HCT116 (cell line): ENCODE measurements around the gene VMP1. TPM values are rescaled to one million over a fixed set of nuclear protein-coding genes. Genes with fewer than 3 reads are reported as not detected.

Experiments used
- ATAC-seq: fragments of 200-7000 bp; cut with Tn5 transposase; 2 replicates; pipeline ENCODE4 v1.9.1; 2020; ENCODE audit warnings: mild to moderate bottlenecking, moderate library complexity
- BruUV-seq: library from RNA; stranded (reverse); fragments of 400-500 nt; replicated peaks from 2 replicates; lab custom pipeline; 2021; lab: Mats Ljungman, UMichigan
- CTCF ChIA-PET: fragments of 300-600 bp; sonication (Branson Sonifier 250); formaldehyde crosslinking; loops from one replicate; lab custom pipeline; 2021; ENCODE audit warnings: antibody characterized with exemption; lab: Charles Lee
- POLR2A ChIA-PET: fragments of 300-600, 350-600 bp; sonication (Branson Sonifier 250); formaldehyde crosslinking; loops from one replicate; lab custom pipeline; 2021; ENCODE audit warnings: antibody characterized with exemption; lab: Charles Lee
- RAD21 ChIA-PET, 2 experiments: fragments of 300-600 bp; sonication (Branson Sonifier 250); formaldehyde crosslinking; loops; one replicate each; lab custom pipeline; 2023; ENCODE audit warnings: low total read pairs in 2 of 2; ENCODE audit not compliant: uncharacterized antibody in 2 of 2, unreplicated experiment in 2 of 2, low non-redundant PET in 1 of 2; lab: Charles Lee
- DNase-seq: peaks from one replicate; pipeline ENCODE4 v3.0.0-alpha.2; 2010; ENCODE audit warnings: low read depth, low spot score
- H2AFZ ChIP-seq: fragments of 200-600 bp; shearing (Covaris generic), sonication (generic); 2 replicates; pipeline ENCODE4 v1.6.1; 2017; ENCODE audit warnings: low read depth, mixed run types, mixed read lengths, antibody characterized with exemption, low read length; ENCODE audit not compliant: poor library complexity, severe bottlenecking
- H3K27ac ChIP-seq: 2 replicates; pipeline ENCODE4 v1.5.1; 2012; ENCODE audit warnings: low read depth, low read length
- H3K27me3 ChIP-seq: fragments of 200-600 bp; sonication (generic); 2 replicates; pipeline ENCODE4 v1.6.1; 2016; ENCODE audit warnings: mixed run types, low read length, mixed read lengths; ENCODE audit not compliant: insufficient read depth
- H3K36me3 ChIP-seq, 2 experiments: fragments of 200-500 bp in 1 of 2; fragments of 200-600 bp in 1 of 2; sonication (Bioruptor generic) in 1 of 2; sonication (generic) in 1 of 2; 2 replicates each; pipeline versions ENCODE4 v1.5.1 to v1.6.1; 2014 to 2016; ENCODE audit warnings: low read length in 2 of 2, inconsistent platforms in 1 of 2, mixed read lengths in 1 of 2, mixed run types in 1 of 2; ENCODE audit not compliant: insufficient read depth in 2 of 2, control insufficient read depth in 1 of 2
- H3K4me1 ChIP-seq, 2 experiments: fragments of 200-600 bp in 1 of 2; sonication (generic) in 1 of 2; 2 replicates each; pipeline versions ENCODE4 v1.5.1 to v1.6.1; 2012 to 2017; ENCODE audit warnings: low read length in 2 of 2, inconsistent platforms in 1 of 2, mild to moderate bottlenecking in 1 of 2, mixed read lengths in 1 of 2, mixed run types in 1 of 2, moderate library complexity in 1 of 2; ENCODE audit not compliant: insufficient read depth in 2 of 2, control insufficient read depth in 1 of 2
- H3K4me2 ChIP-seq: fragments of 200-600 bp; sonication (generic); 2 replicates; pipeline ENCODE4 v1.6.1; 2017; ENCODE audit warnings: mixed run types, low read length, mixed read lengths
- H3K4me3 ChIP-seq, 2 experiments: fragments of 200-600 bp in 1 of 2; sonication (generic) in 1 of 2; replicated peaks in 1 of 2; 2 replicates each; pipeline ENCODE4 v1.5.1; 2011 to 2016; ENCODE audit warnings: low read length in 2 of 2, control low read depth in 1 of 2, low read depth in 1 of 2, mild to moderate bottlenecking in 1 of 2, mixed read lengths in 1 of 2, mixed run types in 1 of 2
- H3K79me2 ChIP-seq: fragments of 200-600 bp; sonication (generic); 2 replicates; pipeline ENCODE4 v1.6.1; 2017; ENCODE audit warnings: mild to moderate bottlenecking, mixed run types, low read length, moderate library complexity, mixed read lengths; ENCODE audit not compliant: insufficient read depth
- H3K9ac ChIP-seq: fragments of 200-600 bp; sonication (generic); 2 replicates; pipeline ENCODE4 v1.6.1; 2016; ENCODE audit warnings: low read length, mixed read lengths
- H3K9me2 ChIP-seq: fragments of 200-600 bp; sonication (generic), shearing (Covaris generic); 2 replicates; pipeline ENCODE4 v1.6.1; 2017; ENCODE audit warnings: mixed run types, mild to moderate bottlenecking, moderate library complexity; ENCODE audit not compliant: insufficient read depth
- H3K9me3 ChIP-seq, 2 experiments: fragments of 200-500 bp in 1 of 2; fragments of 200-600 bp in 1 of 2; sonication (Bioruptor generic) in 1 of 2; sonication (generic) in 1 of 2; 2 replicates each; pipeline ENCODE4 v1.6.1; 2014 to 2017; ENCODE audit warnings: low read length in 2 of 2, mixed read lengths in 2 of 2, inconsistent platforms in 1 of 2, low read depth in 1 of 2, mild to moderate bottlenecking in 1 of 2, mixed run types in 1 of 2, moderate library complexity in 1 of 2; ENCODE audit not compliant: control insufficient read depth in 1 of 2, insufficient read depth in 1 of 2
- H4K20me1 ChIP-seq: fragments of 200-600 bp; sonication (generic), shearing (Covaris generic); 2 replicates; pipeline ENCODE4 v1.6.1; 2017; ENCODE audit warnings: mixed run types, mild to moderate bottlenecking, moderate library complexity; ENCODE audit not compliant: insufficient read depth
- EZH2 ChIP-seq: fragments of 200-600 bp; sonication (generic); IDR thresholded peaks from 2 replicates; pipeline ENCODE4 v1.6.1; 2017; ENCODE audit warnings: antibody characterized with exemption, mixed run types
- SP1 ChIP-seq: IDR thresholded peaks from 2 replicates; pipeline ENCODE4 v1.6.1; 2012; ENCODE audit warnings: low read depth
- YY1 ChIP-seq: IDR thresholded peaks from 2 replicates; pipeline ENCODE4 v1.6.1; 2011; ENCODE audit warnings: low read length, low read depth, moderate library complexity, mild to moderate bottlenecking; ENCODE audit not compliant: insufficient replicate concordance; ENCODE audit errors: extremely low read depth
- ZFX ChIP-seq: fragments of 450-650 bp; IDR thresholded peaks from 2 replicates; pipeline ENCODE4 v1.6.1; 2017
- ZNF274 ChIP-seq: fragments of 200-500 bp; sonication (Bioruptor generic); IDR thresholded peaks from 2 replicates; pipeline ENCODE4 v1.6.1; 2014; ENCODE audit warnings: mild to moderate bottlenecking, low read depth, low read length, inconsistent platforms
- intact Hi-C: fragments of 100-400 bp; cut with micrococcal nuclease; formaldehyde crosslinking; loops from 2 replicates; pipeline ENCODE4 v1.10.0; 2022
- microRNA counts: library from miRNA; unstranded; fragments of <30 nt; microRNA quantifications from one replicate; lab custom pipeline; 2015
- microRNA-seq: library from miRNA; unstranded; fragments of <30 nt; microRNA quantifications from one replicate; pipeline ENCODE4, GENCODE V29; 2016; ENCODE audit warnings: borderline number of aligned reads
- total RNA-seq: library from RNA; stranded (reverse); gene quantifications from one replicate; pipeline ENCODE4 v1.2.1, GENCODE V29; 2021; ENCODE audit not compliant: unreplicated experiment
- TF ChIP-seq, protein P1 (sequence below): IDR thresholded peaks from 2 replicates; pipeline ENCODE4 v1.6.1; 2012; ENCODE audit warnings: low read depth

Gene VMP1
- total RNA-seq, 1 experiment from 2014 or later: 366 TPM

GRCh38 chr17:59890720-59891119, 183.3 kb downstream of the VMP1 start:
- no peak overlapping the region for H3K27ac ChIP-seq
- H3K9me2 ChIP-seq: no peaks in the 10 kb centered on the region
- peak overlapping the region; percentile 8; the same call in 1 of the 2 replicates for H3K4me2 ChIP-seq
- peaks cover 57% of the 10 kb centered on the region for H3K79me2 ChIP-seq
- H3K9ac ChIP-seq: no peak overlapping the region
- CTCF ChIA-PET: no interaction called here
- RAD21 ChIA-PET: no interaction called here
- no peak for ATAC-seq
- TF ChIP-seq EZH2: no peak
- TF ChIP-seq, protein P1, sequence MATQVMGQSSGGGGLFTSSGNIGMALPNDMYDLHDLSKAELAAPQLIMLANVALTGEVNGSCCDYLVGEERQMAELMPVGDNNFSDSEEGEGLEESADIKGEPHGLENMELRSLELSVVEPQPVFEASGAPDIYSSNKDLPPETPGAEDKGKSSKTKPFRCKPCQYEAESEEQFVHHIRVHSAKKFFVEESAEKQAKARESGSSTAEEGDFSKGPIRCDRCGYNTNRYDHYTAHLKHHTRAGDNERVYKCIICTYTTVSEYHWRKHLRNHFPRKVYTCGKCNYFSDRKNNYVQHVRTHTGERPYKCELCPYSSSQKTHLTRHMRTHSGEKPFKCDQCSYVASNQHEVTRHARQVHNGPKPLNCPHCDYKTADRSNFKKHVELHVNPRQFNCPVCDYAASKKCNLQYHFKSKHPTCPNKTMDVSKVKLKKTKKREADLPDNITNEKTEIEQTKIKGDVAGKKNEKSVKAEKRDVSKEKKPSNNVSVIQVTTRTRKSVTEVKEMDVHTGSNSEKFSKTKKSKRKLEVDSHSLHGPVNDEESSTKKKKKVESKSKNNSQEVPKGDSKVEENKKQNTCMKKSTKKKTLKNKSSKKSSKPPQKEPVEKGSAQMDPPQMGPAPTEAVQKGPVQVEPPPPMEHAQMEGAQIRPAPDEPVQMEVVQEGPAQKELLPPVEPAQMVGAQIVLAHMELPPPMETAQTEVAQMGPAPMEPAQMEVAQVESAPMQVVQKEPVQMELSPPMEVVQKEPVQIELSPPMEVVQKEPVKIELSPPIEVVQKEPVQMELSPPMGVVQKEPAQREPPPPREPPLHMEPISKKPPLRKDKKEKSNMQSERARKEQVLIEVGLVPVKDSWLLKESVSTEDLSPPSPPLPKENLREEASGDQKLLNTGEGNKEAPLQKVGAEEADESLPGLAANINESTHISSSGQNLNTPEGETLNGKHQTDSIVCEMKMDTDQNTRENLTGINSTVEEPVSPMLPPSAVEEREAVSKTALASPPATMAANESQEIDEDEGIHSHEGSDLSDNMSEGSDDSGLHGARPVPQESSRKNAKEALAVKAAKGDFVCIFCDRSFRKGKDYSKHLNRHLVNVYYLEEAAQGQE: no peak
- no peak for TF ChIP-seq YY1
- TF ChIP-seq ZFX: no peak
- no peak for TF ChIP-seq ZNF274
- no peak for TF ChIP-seq SP1
- no peak overlapping the region for H3K4me3 ChIP-seq
- peaks cover 10 to 11% of the 10 kb centered on the region in 2 experiments; a peak in 3 of 4 replicates for H3K36me3 ChIP-seq
- H2AFZ ChIP-seq: no peak overlapping the region
- intact Hi-C loops: no loop called here
- POLR2A ChIA-PET: no interaction called here
- no TSS peak for BruUV-seq
- no peaks in the 10 kb centered on the region for H4K20me1 ChIP-seq
- no peaks in the 10 kb centered on the region for H3K27me3 ChIP-seq
- H3K9me3 ChIP-seq: no peaks in the 10 kb centered on the region
- peaks cover 13 to 30% of the 10 kb centered on the region in 2 experiments for H3K4me1 ChIP-seq
- no peak for DNase-seq

MicroRNAs encoded within 50 kb of the gene (microRNA counts, 767-probe panel; counts per million panel counts)
- microRNA hsa-miR-21-5p (lab: Ali Mortazavi, UCI): 32,263 counts per million, percentile 98 among the panel's probes with 10 or more counts

Small RNA genes within 50 kb of the gene (microRNA-seq; reads per million reads assigned to microRNA genes)
- gene MIR21: 359,196 reads per million, percentile 100 among the genes with 10 or more reads in this experiment

Other genes with a start within 250 kb of the VMP1 start
- 58.7 TPM for gene DHX40, start 142.0 kb upstream of the VMP1 start, total RNA-seq
- gene CLTC, start 87.8 kb upstream of the VMP1 start, total RNA-seq: 351 TPM
- 59.6 TPM for gene PTRH2, start 224 bp upstream of the VMP1 start, total RNA-seq
- gene TUBD1, start 185.3 kb downstream of the VMP1 start, total RNA-seq: 13.0 TPM
- gene RPS6KB1, start 185.5 kb downstream of the VMP1 start, total RNA-seq: 75.7 TPM